AG09319 (cell line): ENCODE data around the gene ZFPM1.
"Not testable (repeated sequence)": the region's sequence is repeated elsewhere in the genome, so short reads cannot be mapped to it uniquely, and the experiment has no call there.

Source experiments
- DNase-seq: peaks from one replicate; pipeline ENCODE4 v3.0.0-alpha.2; 2010; ENCODE audit warnings: low read depth; ENCODE audit errors: extremely low read depth
- TF ChIP-seq, protein P1 (sequence below): IDR thresholded peaks from 2 replicates; pipeline ENCODE4 v1.5.1; 2011; ENCODE audit warnings: low read depth, mild to moderate bottlenecking, inconsistent platforms, low read length, moderate library complexity

Gene ZFPM1

DNA sequence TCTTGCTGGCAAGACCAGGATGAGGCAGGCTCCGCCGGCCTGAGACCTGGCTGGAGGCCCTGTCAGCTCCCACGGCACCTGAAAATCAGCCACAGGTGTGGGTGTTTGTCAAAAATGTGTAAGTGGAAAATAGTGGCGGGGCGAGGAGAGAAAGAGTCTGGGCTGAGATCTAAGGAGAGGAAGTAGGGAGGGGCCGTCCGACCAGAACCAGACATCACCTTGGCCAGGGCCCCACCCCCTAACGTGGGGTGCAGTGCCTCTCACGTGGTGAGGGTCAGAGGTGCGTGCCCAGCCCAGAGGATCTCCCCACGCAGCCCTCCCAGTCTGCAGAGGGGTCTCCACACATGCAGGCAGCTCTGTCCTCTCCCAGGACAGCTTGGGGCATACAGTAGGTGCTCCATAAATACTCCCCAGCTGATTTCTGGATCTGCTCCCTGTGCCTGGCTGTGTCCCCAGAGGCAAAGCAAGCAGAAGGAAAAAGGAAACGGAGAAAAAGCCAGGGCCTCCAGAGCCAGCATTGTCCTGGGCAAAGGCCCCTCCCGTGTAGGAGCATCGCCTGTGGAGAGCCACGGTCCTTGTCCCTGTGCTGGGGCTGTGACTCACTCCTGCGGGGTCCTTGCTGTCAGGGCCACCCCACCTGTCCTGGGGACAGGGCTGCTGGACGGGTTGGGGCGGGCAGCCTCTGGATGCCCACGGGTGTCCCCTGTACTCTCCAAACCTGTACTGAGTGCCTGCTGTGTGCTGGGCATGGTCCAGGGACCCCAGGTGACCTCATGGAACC is 16.7 kb downstream of the ZFPM1 start:
- no peak for DNase-seq
- TF ChIP-seq, protein P1, sequence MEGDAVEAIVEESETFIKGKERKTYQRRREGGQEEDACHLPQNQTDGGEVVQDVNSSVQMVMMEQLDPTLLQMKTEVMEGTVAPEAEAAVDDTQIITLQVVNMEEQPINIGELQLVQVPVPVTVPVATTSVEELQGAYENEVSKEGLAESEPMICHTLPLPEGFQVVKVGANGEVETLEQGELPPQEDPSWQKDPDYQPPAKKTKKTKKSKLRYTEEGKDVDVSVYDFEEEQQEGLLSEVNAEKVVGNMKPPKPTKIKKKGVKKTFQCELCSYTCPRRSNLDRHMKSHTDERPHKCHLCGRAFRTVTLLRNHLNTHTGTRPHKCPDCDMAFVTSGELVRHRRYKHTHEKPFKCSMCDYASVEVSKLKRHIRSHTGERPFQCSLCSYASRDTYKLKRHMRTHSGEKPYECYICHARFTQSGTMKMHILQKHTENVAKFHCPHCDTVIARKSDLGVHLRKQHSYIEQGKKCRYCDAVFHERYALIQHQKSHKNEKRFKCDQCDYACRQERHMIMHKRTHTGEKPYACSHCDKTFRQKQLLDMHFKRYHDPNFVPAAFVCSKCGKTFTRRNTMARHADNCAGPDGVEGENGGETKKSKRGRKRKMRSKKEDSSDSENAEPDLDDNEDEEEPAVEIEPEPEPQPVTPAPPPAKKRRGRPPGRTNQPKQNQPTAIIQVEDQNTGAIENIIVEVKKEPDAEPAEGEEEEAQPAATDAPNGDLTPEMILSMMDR: no peak

- not testable (repeated sequence) for DNase-seq
These were observed 17.3 kb downstream of the ZFPM1 start for GRCh38 chr16:88470396-88470680.

DNA sequence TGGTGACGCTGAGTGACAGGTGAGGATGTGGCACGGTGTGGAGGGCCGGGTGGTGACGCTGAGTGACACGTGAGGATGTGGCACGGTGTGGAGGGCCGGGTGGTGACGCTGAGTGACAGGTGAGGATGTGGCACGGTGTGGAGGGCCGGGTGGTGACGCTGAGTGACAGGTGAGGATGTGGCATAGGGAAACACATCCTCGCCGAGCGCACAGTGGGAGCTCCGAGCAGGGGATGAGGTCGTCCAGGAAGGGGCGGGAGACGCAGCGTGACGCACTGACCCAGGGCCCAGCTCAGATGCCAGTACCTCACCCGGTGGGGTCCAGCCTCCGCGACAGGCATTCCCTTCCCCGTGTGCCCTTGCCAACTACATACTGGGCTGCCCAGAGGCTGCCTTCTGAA is 17.6 kb downstream of the ZFPM1 start:
- DNase-seq: not testable (repeated sequence)

- no peak for DNase-seq
- TF ChIP-seq, protein P1: no peak
These were observed 18.0 kb downstream of the ZFPM1 start for GRCh38 chr16:88471115-88471514.

DNA sequence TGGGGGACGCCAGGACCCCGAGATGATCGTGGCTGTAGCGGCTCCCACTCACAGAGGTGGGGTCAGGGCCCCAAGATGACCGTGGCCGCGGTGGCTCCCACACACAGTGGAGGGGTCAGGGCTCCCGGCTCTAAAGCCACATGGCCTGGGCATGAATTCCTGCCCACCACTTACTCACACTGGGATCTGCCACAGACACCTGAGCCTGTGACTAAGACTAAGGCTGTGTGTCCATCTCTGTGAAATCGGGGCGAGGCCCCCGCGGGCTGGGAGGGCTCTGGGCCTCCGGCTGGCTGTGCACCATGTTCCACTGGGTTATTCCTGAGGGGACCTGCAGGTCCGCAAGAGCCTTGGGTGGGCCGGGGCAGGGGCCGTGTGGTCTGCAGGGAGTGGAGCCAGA is 18.5 kb downstream of the ZFPM1 start:
- TF ChIP-seq, protein P1: no peak
- DNase-seq: no peak

DNA sequence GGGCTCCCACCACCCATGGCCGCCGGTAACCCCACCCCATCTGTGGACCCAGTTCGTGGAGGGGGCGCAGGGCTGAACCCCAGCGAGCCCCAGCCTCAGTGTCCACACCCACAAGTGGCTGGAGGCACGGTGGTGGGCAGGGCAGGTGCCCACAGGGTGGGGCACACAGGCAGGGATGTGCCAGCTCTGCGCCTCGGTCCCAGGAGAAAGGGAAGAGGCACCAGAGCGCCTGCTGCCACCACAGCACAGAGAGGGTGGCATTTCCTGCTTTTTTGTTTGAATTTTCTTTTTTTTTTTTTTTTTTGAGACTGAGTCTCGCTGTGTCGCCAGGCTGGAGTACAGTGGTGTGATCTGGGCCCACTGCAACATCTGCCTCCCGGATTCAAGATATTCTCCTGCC is 19.0 kb downstream of the ZFPM1 start:
- TF ChIP-seq, protein P1: no peak
- DNase-seq: no peak

DNA sequence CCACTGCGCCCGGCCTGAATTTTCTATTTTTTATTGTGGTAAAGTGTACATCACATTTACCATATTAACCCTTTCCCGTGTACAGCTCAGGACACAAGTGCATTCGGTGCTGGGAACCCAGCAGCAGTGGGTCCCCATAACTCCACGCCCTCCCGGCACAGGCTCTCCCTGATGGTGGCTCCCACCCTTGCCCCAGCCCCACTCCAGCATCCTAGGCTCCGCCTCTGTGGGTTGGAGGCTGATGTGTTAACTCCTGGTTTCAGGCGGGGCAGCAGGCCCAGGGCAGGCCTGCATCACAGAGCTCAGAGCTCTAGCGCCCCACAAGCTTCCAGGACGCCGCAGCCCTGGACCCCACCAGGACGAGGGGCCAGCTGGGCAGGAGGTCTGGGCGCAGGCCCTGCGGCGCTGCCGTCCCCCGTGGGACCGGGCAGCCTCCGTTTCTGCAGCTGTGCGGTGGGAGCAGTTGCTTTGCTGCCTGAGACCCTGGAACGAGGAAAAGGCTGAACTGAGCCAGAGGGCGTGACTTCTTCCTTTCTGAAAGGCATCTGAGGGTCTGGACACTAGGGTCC is 19.6 kb downstream of the ZFPM1 start:
- TF ChIP-seq, protein P1: no peak
- DNase-seq: no peak

- TF ChIP-seq, protein P1: no peak
- DNase-seq: no peak
These were observed 20.8 kb downstream of the ZFPM1 start for GRCh38 chr16:88473666-88474534.
